Measurements from ENCODE around the gene PRELP.

DNA sequence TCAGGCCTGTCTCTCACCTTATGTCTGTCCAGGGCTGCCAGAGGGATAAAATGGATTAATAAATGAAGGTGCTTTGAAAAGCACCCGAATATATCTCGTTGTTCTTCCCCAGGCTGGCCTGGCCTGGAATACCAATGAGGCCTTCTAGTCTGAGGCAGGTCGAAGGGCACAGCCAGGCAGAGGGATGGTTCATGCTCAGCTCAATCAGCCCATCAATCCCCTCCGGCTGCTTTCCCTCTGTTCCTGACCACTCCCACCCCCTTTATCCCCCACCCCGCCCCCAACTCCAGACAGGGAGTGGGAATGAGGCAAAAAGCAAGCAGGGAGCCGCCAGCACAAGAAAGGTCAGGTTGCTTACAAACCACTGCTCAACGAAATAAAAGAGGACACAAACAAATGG, 40.0 kb upstream of the PRELP start:
- TF ChIP-seq, protein P1, sequence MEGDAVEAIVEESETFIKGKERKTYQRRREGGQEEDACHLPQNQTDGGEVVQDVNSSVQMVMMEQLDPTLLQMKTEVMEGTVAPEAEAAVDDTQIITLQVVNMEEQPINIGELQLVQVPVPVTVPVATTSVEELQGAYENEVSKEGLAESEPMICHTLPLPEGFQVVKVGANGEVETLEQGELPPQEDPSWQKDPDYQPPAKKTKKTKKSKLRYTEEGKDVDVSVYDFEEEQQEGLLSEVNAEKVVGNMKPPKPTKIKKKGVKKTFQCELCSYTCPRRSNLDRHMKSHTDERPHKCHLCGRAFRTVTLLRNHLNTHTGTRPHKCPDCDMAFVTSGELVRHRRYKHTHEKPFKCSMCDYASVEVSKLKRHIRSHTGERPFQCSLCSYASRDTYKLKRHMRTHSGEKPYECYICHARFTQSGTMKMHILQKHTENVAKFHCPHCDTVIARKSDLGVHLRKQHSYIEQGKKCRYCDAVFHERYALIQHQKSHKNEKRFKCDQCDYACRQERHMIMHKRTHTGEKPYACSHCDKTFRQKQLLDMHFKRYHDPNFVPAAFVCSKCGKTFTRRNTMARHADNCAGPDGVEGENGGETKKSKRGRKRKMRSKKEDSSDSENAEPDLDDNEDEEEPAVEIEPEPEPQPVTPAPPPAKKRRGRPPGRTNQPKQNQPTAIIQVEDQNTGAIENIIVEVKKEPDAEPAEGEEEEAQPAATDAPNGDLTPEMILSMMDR (conservative IDR thresholded peaks at IDR 0.05; ENCODE audit: low read depth, low read length): no peak
- no peak for TF ChIP-seq EZH2phosphoT487 (IDR thresholded peaks at IDR 0.05; ENCODE audit: borderline replicate concordance, low read length)
- no peak for TF ChIP-seq EZH2 (IDR thresholded peaks at IDR 0.05; ENCODE audit: low read length, unreplicated experiment)
